ENCODE data around the gene A1CF. TPM values are rescaled to one million over a fixed set of nuclear protein-coding genes. Genes with fewer than 3 reads are reported as not detected.

A1CF gene
- total RNA-seq, 1 donor from 2014 or later = not detected

Other genes with a start within 250 kb of the A1CF start
- 5.9 and 7.6 TPM in 2 replicates for gene ASAH2B, start 145.7 kb downstream of the A1CF start, total RNA-seq
- gene PRKG1, start 188.9 kb upstream of the A1CF start, total RNA-seq = 2.8 and 3.1 TPM in 2 replicates

Data from astrocyte (in vitro differentiated cells and primary cell).